Left kidney (tissue), 8 donors: Measurements from ENCODE around the gene UBFD1. TPM values are rescaled to one million over a fixed set of nuclear protein-coding genes. Genes with fewer than 3 reads are reported as not detected.
"Not testable (repeated sequence)": the region's sequence is repeated elsewhere in the genome, so short reads cannot be mapped to it uniquely, and the experiment has no call there.

ENCODE experiments used
- DNase-seq: peaks from one replicate; pipeline ENCODE4 v3.0.0-alpha.2; 2013
- long read RNA-seq, 8 donors: transcript quantifications; one replicate each; lab custom pipeline, GENCODE V29; 2026
- polyA plus RNA-seq: library from polyadenylated mRNA; unstranded; fragments of 120-200 nt; gene quantifications from one replicate; pipeline ENCODE4 v1.2.1, GENCODE V29; 2013; ENCODE audit not compliant: insufficient read length

The UBFD1 gene, protein sequence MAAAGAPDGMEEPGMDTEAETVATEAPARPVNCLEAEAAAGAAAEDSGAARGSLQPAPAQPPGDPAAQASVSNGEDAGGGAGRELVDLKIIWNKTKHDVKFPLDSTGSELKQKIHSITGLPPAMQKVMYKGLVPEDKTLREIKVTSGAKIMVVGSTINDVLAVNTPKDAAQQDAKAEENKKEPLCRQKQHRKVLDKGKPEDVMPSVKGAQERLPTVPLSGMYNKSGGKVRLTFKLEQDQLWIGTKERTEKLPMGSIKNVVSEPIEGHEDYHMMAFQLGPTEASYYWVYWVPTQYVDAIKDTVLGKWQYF
- polyA plus RNA-seq, result 82.7 TPM
- long read RNA-seq, donor 1, full-length matches to known transcripts, result 25 of 31 reads
- long read RNA-seq, donor 1, partial matches to known transcripts, result 6 of 31 reads
- long read RNA-seq, donor 1, other reads (novel, unspliced or antisense), result 0 of 31 reads
- long read RNA-seq, donor 2, full-length matches to known transcripts, result 25 of 25 reads
- long read RNA-seq, donor 2, partial matches to known transcripts, result 0 of 25 reads
- long read RNA-seq, donor 2, other reads (novel, unspliced or antisense), result 0 of 25 reads
- long read RNA-seq, donor 3, full-length matches to known transcripts, result 11 of 23 reads
- long read RNA-seq, donor 3, partial matches to known transcripts, result 12 of 23 reads
- long read RNA-seq, donor 3, other reads (novel, unspliced or antisense), result 0 of 23 reads
- long read RNA-seq, donor 4, partial matches to known transcripts, result 0 of 1 reads
- long read RNA-seq, donor 4, other reads (novel, unspliced or antisense), result 0 of 1 reads
- long read RNA-seq, donor 5, full-length matches to known transcripts, result 20 of 591 reads
- long read RNA-seq, donor 5, partial matches to known transcripts, result 560 of 591 reads
- long read RNA-seq, donor 5, other reads (novel, unspliced or antisense), result 11 of 591 reads
- long read RNA-seq, donor 6, full-length matches to known transcripts, result 24 of 24 reads
- long read RNA-seq, donor 6, partial matches to known transcripts, result 0 of 24 reads
- long read RNA-seq, donor 6, other reads (novel, unspliced or antisense), result 0 of 24 reads
- long read RNA-seq, donor 7, full-length matches to known transcripts, result 23 of 23 reads
- long read RNA-seq, donor 7, partial matches to known transcripts, result 0 of 23 reads
- long read RNA-seq, donor 7, other reads (novel, unspliced or antisense), result 0 of 23 reads
- long read RNA-seq, donor 8, partial matches to known transcripts, result 148 of 148 reads
- long read RNA-seq, donor 8, other reads (novel, unspliced or antisense), result 0 of 148 reads

DNA sequence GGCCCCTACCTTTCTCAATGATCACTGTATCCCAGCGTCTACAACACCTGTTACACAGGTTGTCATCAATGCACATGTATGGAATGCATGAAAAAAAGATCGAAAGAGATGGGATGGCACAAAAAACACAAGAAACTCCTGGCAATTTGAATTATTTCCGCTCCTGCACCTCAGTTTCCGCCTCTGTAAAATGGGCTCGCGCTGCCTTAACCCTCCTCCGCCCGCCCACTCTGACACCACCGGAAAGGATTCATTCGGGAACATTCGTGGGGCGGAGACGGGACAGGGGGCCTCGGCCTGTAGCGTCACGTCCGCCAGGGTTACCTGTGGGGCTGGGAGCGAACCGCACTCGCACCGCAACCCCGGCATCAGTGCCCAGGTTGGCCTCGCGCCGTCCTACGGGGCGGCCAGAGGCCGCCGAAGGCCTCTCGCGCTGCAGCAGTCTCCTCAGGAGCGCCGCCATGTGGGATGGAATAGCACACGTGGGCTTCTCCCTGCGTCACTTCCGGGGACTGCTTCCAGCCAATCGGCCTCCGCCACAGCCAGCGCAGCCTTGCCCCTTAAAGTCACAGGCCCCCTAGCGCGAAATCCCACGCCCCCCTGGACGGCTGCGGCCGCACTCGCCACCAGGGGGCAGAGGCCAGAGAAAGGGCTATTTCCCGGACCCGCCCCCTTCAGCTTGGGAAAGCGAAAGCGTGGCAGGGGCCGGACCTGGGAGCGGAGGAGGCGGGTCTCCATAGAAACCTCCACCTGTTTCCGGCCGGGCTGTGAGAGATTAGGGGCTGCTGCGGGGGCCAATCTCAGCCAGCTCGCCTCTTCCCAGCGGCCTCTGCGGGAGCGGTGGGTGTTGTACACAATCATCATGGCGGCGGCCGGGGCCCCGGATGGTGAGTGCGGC lies at the start of gene UBFD1, which contains the start of gene EARS2:
Gene UBFD1, plus strand, starts transcription at position 847 of the 898 bp plus-strand sequence. Its CDS starts 16 bp downstream, at position 863.
Gene EARS2, minus strand, starts transcription at position 470 of the 898 bp plus-strand sequence. Its CDS starts 7 bp downstream, at position 463.
- DNase-seq, result peak; percentile 99

DNA sequence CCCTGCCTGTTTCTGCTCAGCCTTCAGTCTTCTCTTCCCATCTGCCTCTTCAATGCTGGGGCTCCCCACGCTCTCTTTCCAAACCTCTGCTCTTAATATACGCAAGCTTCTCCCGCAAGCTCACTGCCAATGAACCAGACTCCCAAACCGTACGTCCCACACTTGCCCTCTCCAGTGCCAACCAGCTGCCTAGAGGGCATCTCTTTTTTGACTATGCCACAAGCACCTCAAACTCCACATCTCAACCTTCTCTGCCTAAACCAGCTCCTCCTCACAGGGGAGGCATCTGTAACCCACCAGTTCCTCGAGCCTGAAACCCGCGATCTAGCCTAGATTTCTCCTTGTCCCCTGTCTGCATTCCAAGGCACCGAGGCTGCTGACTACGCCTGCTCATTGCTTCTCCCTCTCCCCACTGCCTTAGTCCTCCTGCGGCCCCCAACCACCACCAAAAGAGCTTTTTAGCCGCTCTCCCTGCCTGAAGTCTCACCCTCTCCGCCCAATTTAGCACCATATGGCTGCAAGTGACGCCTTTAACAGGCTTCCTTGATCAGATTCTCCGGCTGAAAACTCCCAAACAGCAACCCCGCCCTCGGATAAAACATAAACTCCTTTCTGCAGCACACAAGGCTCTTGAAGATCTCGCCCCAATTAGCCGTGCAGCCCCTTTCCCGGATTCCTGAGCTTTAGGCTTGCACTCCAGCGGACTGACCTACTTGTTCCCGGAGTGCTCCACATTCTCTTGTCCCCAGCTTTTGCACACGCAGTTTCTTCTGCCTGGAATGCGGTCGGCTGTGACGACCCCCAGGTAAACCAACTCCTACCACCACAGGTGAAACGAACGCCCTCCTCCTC lies 48.7 kb upstream of the UBFD1 start:
- peak; percentile 15 for DNase-seq

DNA sequence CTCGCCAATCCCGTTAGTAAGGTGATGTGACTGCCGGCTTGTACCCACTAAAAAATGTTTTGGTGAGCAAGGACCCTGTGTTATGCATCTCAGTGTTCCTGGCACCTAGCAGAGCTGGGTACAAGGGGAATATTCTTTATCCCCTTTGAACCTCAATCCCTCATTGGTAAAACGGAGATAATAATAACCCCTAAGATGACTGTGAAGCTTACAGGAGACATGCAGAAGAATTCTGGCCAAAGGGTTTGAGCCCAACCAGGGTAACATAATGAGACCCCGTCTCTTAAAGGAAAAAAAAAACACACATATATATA lies 48.1 kb upstream of the UBFD1 start:
- DNase-seq, result no peak

GRCh38 chr16:23509782-23510163 lies 47.8 kb upstream of the UBFD1 start:
- peak; percentile 32 for DNase-seq

DNA sequence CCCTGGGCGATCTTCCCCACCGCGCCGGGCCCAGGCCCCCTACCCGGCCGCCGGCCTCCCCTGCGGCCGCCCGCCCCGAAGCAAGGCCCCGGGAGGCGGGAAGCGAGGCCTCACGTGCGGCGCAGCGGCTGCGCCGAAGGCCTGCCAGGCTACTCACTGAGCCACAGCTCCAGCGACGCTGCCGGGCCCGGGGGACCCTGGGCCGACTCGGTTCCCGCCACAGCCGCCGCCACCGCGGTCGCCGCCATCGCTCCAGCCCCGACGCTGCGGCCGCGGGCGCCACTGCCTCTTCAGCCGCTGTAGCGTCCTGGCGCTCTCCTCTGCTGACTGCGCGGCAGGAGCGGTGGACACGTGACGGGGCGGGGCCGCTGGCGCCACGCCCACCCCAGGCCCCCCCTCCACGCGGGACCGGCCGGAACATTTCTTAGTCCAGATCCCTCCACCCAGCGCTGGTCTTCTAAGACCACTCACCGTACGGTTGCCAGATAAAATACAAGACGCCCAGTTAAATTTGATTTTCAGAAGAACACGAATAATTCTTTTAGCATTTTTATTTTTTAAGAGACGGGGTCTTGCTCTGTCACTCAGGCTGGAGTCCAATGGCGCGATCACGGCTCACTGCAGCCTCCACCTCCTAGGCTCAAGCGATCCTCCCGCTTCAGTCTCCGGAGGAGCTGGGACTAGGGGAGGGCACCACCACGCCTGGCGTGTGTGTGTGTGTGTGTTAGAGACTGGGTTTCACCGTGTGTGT lies 47.2 kb upstream of the UBFD1 start, which contains the start of gene GGA2:
Gene GGA2, minus strand, starts transcription at position 331 of the 751 bp plus-strand sequence. Its CDS starts 83 bp downstream, at position 248.
- peak; percentile 88 for DNase-seq

DNA sequence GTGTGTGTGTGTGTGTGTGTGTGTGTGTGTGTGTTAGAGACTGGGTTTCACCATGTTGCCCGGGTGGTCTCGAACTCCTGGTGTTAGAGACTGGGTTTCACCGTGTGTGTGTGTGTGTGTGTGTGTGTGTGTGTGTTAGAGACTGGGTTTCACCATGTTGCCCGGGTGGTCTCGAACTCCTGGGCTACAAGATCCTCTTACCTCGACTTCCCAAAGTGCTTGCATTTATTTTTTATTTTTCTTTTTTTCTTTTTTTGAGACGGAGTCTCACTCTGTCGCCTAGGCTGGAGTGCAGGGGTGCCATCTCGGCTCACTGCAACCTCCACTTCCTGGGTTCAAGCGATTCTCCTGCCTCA lies 46.6 kb upstream of the UBFD1 start:
- DNase-seq, result not testable (repeated sequence)

- DNase-seq, result no peak
These were observed 45.8 kb upstream of the UBFD1 start for GRCh38 chr16:23511731-23512130.

DNA sequence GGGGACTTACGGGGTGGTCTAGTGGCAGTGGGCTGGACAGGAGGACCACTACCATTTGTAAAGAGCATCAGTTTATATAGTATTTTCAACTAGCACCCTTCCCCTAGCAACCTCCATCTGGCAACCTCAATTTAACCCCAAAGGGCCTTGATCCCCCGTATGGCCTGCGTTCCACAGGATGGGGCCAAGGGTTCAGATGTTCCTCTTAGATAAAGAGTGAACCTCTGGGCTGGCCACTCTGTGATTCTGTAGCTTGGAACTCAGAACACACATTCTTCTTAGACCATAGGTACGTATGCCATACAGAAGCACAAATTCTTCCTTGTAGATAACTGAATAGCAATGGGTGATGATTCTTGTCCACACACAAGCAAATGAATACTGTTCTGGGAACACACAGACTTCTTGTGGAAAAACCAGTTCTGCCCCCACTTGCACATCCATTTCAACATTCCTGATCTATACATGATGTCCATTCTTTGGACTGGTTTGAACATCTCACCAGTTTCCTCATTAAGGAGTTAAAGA lies 45.3 kb upstream of the UBFD1 start:
- DNase-seq, result no peak

DNA sequence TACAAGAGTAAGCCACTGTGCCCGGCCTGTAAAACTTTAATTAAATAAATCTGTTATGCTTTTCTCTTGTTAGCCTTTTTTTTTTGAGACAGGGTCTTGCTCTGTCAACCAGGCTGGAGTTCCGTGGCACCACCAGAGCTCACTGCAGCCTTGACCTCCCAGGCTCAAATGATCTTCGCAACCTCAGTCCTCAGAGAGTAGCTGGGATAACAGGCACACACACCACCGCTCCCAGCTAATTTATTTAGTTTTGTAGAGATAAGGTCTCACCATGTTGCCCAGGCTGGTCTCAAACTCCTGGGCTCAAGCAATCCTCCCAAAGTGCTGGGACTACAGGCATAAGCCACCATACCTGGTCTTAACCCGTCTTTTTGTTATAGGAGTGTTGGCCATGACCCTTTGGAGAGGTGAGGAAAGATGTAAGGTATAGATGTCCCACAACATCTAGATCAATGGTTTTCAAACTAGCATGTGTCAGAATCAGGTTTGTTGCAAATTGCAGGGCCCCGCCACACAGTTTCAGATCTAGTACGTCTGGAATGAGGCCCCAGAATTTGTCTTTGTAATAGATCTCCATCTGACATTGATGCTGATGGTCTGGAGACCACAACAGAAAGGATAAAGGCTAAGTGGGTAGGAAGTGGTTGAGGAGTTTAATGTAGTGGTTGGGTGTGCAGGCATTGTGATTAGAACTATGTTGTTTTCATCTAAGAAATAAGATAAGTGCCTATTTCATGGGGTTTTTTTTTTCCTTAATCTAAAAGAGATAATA lies 43.0 kb upstream of the UBFD1 start:
- DNase-seq, result no peak

- DNase-seq, result no peak
These were observed 41.6 kb upstream of the UBFD1 start for GRCh38 chr16:23515881-23516280.

DNA sequence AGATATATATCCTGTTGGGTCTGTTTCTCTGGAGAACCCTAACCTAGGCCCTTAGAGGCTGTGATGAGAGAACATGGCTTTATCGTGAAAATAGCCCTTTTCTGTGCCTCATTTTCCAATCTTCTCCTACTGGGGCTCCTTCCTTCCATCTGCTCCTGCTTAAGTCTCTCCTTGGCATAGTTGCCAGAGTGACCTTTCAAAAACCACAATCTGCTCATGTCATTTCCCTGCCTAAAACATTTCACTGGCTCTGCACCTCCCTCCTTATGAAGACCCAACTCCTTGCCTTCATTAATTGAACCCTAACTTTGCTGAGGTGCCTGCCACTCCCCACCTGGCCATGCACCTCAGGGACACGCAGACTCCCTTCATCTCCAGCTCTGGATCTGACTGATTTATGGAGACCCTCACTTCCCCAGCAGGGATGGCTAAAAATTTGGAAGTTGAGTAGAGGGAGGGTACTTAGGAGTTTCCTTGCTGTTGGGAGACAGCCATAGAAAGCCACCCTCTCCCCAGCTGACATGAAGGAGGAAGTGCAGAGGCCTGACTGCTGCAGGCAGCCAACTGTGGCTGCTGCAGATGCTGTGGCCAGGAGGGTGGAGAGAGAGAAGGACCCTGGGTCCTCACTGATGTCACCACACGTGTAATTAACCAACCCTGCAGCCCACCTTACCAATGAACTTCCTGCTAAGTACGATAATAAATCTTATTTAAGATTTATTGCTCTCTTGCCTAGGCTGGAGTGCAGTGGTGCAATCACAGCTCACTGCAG lies 41.0 kb upstream of the UBFD1 start:
- no peak for DNase-seq

DNA sequence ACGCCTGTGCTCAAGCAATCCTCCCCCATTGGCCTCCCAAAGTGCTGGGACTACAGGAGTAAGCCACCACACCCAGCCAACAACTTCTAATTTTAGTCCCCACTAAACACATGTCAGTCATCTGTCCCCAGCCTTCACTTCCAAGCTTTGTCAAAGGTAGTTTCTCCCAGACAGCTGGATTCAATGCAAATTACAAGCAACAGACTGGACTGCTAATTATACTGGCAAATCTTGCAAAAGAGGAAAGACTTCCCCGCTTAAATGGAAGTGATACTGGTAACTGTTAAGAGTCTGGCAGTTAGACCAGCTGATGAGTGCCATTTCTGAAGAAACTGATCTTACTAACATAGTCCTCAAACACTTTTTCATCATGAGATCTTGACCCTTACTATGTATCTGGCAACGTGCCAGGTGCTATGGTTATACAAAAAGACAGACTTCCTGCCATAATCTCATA lies 39.1 kb upstream of the UBFD1 start:
- no peak for DNase-seq

- DNase-seq, result no peak
These were observed 38.2 kb upstream of the UBFD1 start for GRCh38 chr16:23519282-23519681.

- no peak for DNase-seq
These were observed 37.0 kb upstream of the UBFD1 start for GRCh38 chr16:23520500-23520899.

- no peak for DNase-seq
These were observed 36.3 kb upstream of the UBFD1 start for GRCh38 chr16:23521037-23521743.

DNA sequence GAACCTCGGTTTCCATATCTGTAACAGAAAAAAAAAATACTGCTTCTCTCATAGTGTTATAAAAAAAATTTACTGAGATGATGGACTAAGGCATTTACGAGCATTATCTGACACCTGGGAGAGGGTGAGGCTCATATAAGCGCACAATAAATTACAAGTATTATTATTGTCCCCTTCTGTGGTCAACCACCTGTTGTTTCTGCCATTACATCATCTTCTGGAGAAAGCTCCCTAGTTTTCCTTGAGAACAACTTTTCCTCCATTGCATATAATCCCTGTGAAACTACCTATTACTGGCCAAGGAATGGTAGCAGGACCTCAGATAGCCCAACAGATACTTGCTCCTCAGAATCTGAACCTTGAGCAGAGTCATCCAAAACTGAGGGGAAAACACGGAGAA lies 35.6 kb upstream of the UBFD1 start:
- no peak for DNase-seq

GRCh38 chr16:23523321-23523720 lies 34.2 kb upstream of the UBFD1 start:
- DNase-seq, result no peak
